Cerebellar cortex (tissue), 1 donor: ENCODE data around the gene BTAF1.
"Not testable (repeated sequence)": the region's sequence is repeated elsewhere in the genome, so short reads cannot be mapped to it uniquely, and the experiment has no call there.

ENCODE experiments used
- DNase-seq: peaks from one replicate; pipeline ENCODE4 v3.0.0-alpha.2; 2015; ENCODE audit warnings: low spot score

BTAF1 gene

GRCh38 chr10:91923371-91924211 is at the start of gene BTAF1:
Gene BTAF1 (plus strand): TSS chr10:91923770. CDS start chr10:91924077, 307 bp downstream.
- DNase-seq: peak; percentile 96

DNA sequence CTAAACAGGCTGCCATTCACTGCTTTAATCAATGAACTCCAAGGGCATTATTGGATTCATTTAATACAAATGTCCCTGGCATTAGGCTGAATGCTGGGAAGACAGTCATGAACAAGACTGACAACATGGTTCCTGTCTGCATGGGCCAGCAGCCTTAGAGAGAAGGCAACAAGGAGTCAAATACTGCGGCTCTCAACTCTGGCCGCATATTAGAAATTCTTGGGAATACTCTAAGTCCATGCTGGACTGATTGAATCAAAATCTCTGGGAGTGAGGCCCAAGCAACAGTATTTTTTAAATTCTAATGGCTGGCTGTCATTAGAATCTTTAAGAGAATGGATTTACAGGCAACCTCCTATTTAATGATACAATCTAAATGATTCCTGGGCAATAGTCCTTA is 48.4 kb upstream of the BTAF1 start:
- DNase-seq: no peak

DNA sequence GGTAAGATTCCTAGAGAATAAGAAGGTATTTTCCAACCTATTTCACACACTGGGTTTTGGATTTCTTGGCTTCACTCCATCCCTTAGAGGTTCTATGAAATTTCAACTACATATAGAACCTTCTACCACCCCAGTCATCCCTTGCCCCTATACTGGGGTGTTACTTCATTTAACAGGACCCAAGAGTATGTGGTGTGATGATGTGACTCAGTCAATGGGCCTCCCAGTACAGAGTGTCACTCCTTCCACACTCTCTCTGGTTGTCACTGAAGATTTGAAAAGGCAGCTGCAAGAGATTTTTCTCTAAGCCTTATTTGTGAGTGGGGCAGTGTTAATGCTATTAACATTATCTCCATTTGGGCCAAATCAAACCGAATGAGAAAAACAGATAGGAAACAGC is 47.8 kb upstream of the BTAF1 start:
- no peak for DNase-seq

GRCh38 chr10:91879515-91880170 is 43.9 kb upstream of the BTAF1 start:
- no peak for DNase-seq

- peak; percentile 78 for DNase-seq
These were observed 43.3 kb upstream of the BTAF1 start for GRCh38 chr10:91880310-91880709.

- peak; percentile 95 for DNase-seq
These were observed 39.8 kb upstream of the BTAF1 start for GRCh38 chr10:91883549-91884444.

GRCh38 chr10:91884536-91884935 is 39.0 kb upstream of the BTAF1 start:
- peak; percentile 78 for DNase-seq

GRCh38 chr10:91885362-91886079 is 38.0 kb upstream of the BTAF1 start:
- DNase-seq: peak; percentile 60

DNA sequence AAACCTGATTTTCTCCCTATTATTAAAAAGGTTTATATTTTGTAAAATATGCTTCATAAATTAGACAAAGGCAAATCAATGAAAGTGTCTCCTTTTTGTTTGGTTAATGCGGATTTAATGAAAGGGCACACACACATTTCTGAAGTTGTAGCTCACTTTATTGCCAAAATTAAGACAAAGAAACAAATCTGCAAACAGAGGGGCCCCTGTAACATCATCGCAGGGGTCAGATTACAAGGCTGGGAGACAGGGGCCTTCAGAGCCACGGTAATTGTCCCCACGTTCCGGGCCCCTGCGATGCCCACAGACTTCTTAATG is 36.7 kb upstream of the BTAF1 start:
- DNase-seq: peak; percentile 91

- DNase-seq: no peak
These were observed 36.1 kb upstream of the BTAF1 start for GRCh38 chr10:91887272-91888076.

- DNase-seq: no peak
These were observed 32.2 kb upstream of the BTAF1 start for GRCh38 chr10:91891125-91892001.

DNA sequence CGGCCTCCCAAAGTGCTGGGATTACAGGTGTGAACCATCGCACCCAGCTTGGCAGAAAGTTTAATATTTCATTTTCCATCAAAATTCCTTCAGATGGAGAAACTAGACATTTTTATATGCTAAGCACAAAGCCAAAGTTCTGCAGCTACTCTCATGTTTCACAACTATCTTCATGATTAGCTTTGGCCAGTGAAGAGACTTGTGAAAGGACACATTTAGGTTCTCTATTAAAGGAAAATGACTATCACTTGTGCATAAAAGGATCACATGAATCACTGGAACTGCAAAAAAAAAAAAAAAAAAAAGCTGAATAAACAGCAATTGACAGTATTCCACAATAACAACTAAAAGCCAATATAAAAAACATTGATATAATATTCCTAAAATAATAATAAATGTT is 30.5 kb upstream of the BTAF1 start:
- no peak for DNase-seq

- DNase-seq: not testable (repeated sequence)
These were observed 29.3 kb upstream of the BTAF1 start for GRCh38 chr10:91894261-91894685.

DNA sequence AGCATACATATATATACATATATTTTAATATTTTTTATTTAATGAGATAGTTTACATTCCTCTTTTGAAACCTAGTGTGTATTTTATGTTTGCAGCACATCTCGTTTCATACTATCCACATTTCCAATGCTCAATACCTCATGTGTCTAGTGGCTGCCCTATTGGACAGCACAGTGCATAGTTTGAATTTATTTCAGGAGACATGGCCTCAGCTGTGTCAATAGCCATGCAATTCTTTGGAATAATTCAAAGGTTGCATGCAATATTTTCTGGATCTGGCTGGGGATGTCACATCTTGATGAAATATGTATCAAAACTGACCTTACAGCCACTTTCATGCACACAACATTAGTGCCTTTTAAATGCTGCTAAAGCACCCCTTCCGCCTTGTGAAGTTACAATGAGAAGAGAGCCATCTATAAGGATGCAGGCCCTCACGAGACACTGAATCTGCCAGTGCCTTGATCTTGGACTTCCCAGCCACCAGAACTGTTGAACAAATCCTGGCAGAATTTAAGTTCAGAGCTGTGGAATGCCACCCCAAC is 27.3 kb upstream of the BTAF1 start:
- DNase-seq: no peak

GRCh38 chr10:91897421-91897820 is 26.1 kb upstream of the BTAF1 start:
- DNase-seq: no peak

DNA sequence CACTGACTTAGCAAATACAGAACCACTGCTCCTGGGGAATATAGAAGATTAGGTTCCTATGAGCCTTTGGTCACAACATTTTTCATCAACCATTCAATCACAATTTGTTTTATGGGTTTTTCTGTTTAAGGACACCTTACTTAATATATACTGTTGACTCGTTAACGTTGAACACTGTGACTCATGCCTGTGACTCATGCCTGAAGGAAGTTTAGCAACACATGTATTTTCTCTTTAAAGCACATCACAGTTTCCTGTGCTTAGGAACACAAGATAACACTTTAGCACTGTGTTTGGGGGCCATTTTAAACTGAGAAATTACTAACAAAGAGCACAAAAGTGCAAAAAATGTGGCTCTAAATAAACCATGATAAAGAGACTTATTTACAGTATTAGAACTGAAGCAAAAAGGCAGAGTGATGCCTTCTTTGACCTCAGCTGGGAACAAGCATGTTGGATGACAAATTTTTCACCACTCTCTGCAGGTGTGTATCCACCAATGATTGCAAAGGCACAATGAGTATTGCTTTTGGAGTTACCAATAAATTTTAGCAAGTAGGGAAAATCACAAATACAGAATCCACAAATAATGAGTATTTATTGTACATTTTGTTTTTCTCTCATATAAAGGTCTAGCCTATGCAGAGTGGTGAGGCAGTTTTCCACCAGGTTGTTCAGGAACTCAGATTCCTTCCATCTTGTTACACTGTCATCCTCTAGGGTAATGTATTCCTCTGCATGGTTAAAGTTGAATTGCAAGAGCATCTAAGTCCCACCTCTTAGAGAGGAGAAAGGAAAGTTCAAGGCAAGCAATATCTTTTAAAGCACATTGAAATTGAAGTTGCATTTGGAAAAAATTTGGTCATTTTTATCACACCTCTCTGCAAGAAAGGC is 21.5 kb upstream of the BTAF1 start:
- peak; percentile 80 for DNase-seq

GRCh38 chr10:91907033-91907594 is 16.5 kb upstream of the BTAF1 start:
- DNase-seq: peak; percentile 15

DNA sequence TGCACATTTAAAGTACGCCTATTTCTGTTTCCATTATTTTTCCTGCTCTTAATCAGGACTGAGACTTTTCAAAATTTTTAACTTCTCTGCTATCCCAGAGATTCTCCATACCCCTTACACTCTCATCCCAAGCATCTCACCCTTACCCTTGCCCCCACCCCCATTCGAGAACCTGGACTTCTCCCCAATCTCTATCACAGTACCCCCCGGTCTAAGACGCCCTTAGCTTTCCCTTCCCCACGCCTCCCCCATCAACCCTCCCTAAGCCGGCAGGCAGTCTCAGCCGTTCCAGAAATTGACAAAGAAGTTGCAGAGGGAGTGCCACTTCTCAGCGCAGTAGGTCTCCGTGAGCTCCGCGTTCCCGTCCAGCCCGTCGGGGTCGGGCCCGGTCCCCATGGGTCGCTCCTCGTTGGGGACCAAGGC is 15.6 kb upstream of the BTAF1 start:
- peak; percentile 31 for DNase-seq
